ENCODE measurements around the gene SUPT5H. TPM values are rescaled to one million over a fixed set of nuclear protein-coding genes. Genes with fewer than 3 reads are reported as not detected.

Gene SUPT5H
- total RNA-seq, 4 donors from 2014 or later, result 41.7 to 87.4 (median 59.6) TPM

- TF ChIP-seq CTCF (IDR thresholded peaks at IDR 0.05; ENCODE audit: low read depth), result no peak
Measured at GRCh38 chr19:39506598-39506943, 61.2 kb downstream of the SUPT5H start.

- TF ChIP-seq CTCF (IDR thresholded peaks at IDR 0.05; ENCODE audit: low read depth), result no peak
Measured at GRCh38 chr19:39506944-39507714, 61.7 kb downstream of the SUPT5H start.

DNA sequence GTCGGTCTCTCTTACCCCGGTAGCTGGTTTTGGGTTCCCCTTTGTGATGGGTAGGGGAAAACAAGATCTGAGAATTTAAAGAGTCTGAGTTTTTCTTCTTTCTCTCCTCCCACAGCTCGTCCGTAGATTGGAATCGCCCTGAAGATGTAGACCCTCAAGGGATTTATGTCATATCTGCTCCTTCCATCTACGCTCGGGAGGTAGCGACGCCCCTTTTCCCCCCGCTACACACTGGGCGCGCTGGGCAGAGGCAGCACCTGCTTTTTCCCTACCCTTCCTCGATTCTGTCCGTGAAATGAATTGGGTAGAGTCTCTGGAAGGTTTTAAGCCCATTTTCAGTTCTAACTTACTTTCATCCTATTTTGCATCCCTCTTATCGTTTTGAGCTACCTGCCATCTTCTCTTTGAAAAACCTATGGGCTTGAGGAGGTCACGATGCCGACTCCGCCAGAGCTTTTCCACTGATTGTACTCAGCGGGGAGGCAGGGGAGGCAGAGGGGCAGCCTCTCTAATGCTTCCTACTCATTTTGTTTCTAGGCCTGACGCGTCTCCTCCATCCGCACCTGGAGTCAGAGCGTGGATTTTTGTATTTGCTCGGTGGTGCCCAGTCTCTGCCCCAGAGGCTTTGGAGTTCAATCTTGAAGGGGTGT, 62.5 kb downstream of the SUPT5H start:
- TF ChIP-seq CTCF (IDR thresholded peaks at IDR 0.05; ENCODE audit: low read depth), result no peak

- TF ChIP-seq CTCF (IDR thresholded peaks at IDR 0.05; ENCODE audit: low read depth), result no peak
Measured at GRCh38 chr19:39508629-39509028, 63.2 kb downstream of the SUPT5H start.

DNA sequence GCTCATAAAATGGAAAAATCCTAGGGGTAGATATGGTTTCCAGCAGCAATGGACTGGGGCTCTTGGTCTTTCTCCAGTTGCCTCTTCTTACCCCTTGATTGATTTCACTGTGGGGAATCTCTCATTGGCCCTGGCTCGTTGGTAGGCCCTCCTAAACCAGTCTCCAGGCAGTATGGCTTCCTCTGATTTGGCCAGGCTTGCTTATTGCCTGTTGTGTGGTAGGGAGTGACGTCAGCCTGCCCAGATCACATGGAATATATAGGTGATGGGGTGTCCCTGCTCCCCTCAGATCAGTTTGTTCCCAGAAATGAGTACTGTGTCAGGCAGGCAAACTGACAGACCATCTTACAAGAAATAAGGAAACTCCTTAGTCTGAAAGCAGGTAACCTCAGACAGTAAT, 63.9 kb downstream of the SUPT5H start:
- no peak for TF ChIP-seq CTCF (IDR thresholded peaks at IDR 0.05; ENCODE audit: low read depth)

GRCh38 chr19:39512988-39513387, 67.6 kb downstream of the SUPT5H start:
- no peak for TF ChIP-seq CTCF (IDR thresholded peaks at IDR 0.05; ENCODE audit: low read depth)

GRCh38 chr19:39514840-39515550, 69.6 kb downstream of the SUPT5H start, which contains the start of gene SELENOV:
SELENOV (plus strand) TSS chr19:39515139; CDS start chr19:39515213, 74 bp downstream.
- no peak for TF ChIP-seq CTCF (IDR thresholded peaks at IDR 0.05; ENCODE audit: low read depth)
